Mammary epithelial cell (primary cell): Measurements from ENCODE around the gene CYSLTR1.

ENCODE experiments used
- CTCF ChIP-seq, 2 donors: IDR thresholded peaks in 1 of 2; conservative IDR thresholded peaks in 1 of 2; 2 replicates each; pipeline ENCODE4 v1.5.1; 2011 to 2012; ENCODE audit warnings: inconsistent platforms in 2 of 2, low read length in 2 of 2, mild to moderate bottlenecking in 2 of 2, control low read depth in 1 of 2, low read depth in 1 of 2; ENCODE audit not compliant: insufficient read depth in 1 of 2; ENCODE audit errors: extremely low read depth in 1 of 2
- EZH2 ChIP-seq: IDR thresholded peaks from 2 replicates; pipeline ENCODE4 v1.6.1; 2012; ENCODE audit warnings: low read length, inconsistent platforms, borderline replicate concordance

GRCh38 chrX:78330068-78330467 lies 2.7 kb upstream of the CYSLTR1 start:
- TF ChIP-seq CTCF (conservative IDR thresholded peaks at IDR 0.05 in 1 of 2, IDR thresholded peaks at IDR 0.05 in 1 of 2; ENCODE audit: extremely low read depth in 1 of 2, insufficient read depth in 1 of 2, low read depth in 1 of 2, low read length in 2 of 2) (no peak), EZH2 (no peak)
